Loucy (cell line): Measurements from ENCODE around the gene ABHD6.

ENCODE experiments used
- H2AFZ ChIP-seq: fragments of 200-600 bp; sonication (generic); 2 replicates; pipeline ENCODE4 v1.6.0; 2016; ENCODE audit warnings: antibody characterized with exemption, mild to moderate bottlenecking, low read length, moderate library complexity
- H3F3A ChIP-seq: fragments of 200-600 bp; 2 replicates; pipeline ENCODE4 v1.6.0; 2016; ENCODE audit warnings: antibody characterized with exemption, low read depth, mild to moderate bottlenecking
- H3K27me3 ChIP-seq: fragments of 200-600 bp; sonication (generic); 2 replicates; pipeline ENCODE4 v1.6.1; 2014; ENCODE audit warnings: low read length, mild to moderate bottlenecking; ENCODE audit not compliant: insufficient read depth, poor library complexity, severe bottlenecking
- H3K36me3 ChIP-seq: fragments of 200-600 bp; sonication (generic); 2 replicates; pipeline ENCODE4 v1.6.1; 2016; ENCODE audit warnings: low read length; ENCODE audit not compliant: insufficient read depth
- H3K4me1 ChIP-seq: fragments of 200-600 bp; sonication (generic); 2 replicates; pipeline ENCODE4 v1.5.1; 2014; ENCODE audit warnings: low read length, mild to moderate bottlenecking; ENCODE audit not compliant: insufficient read depth, poor library complexity, severe bottlenecking
- H3K4me2 ChIP-seq: fragments of 200-600 bp; sonication (generic); 2 replicates; pipeline ENCODE4 v1.6.0; 2014; ENCODE audit warnings: antibody characterized with exemption, low read length, low read depth, mild to moderate bottlenecking; ENCODE audit not compliant: poor library complexity, severe bottlenecking
- H3K4me3 ChIP-seq: fragments of 200-600 bp; sonication (generic); 2 replicates; pipeline ENCODE4 v1.5.1; 2014; ENCODE audit warnings: low read length, mild to moderate bottlenecking, mixed read lengths; ENCODE audit not compliant: poor library complexity, severe bottlenecking
- H3K79me2 ChIP-seq: fragments of 200-600 bp; sonication (generic); 2 replicates; pipeline ENCODE4 v1.6.1; 2014; ENCODE audit warnings: low read length; ENCODE audit not compliant: insufficient read depth
- H3K9ac ChIP-seq: fragments of 200-600 bp; sonication (generic); 2 replicates; pipeline ENCODE4 v1.6.0; 2014; ENCODE audit warnings: mild to moderate bottlenecking, low read depth, low read length, moderate library complexity; ENCODE audit not compliant: poor library complexity, severe bottlenecking
- H3K9me2 ChIP-seq: fragments of 200-600 bp; sonication (generic); replicated peaks from 2 replicates; pipeline ENCODE4 v1.6.1; 2016; ENCODE audit warnings: low read depth, low read length, mixed read lengths
- H3K9me3 ChIP-seq: fragments of 200-600 bp; sonication (generic); 2 replicates; pipeline ENCODE4 v1.6.1; 2014; ENCODE audit warnings: mild to moderate bottlenecking, antibody characterized with exemption, low read length, low read depth; ENCODE audit not compliant: insufficient read depth
- H4K20me1 ChIP-seq: fragments of 200-600 bp; sonication (generic); 2 replicates; pipeline ENCODE4 v1.6.0; 2014; ENCODE audit warnings: antibody characterized with exemption, low read length, mild to moderate bottlenecking; ENCODE audit not compliant: insufficient read depth, poor library complexity, severe bottlenecking
- EZH2phosphoT487 ChIP-seq: fragments of 200-600 bp; IDR thresholded peaks from 2 replicates; pipeline ENCODE4 v1.6.1; 2018; ENCODE audit warnings: antibody characterized with exemption, mild to moderate bottlenecking, moderate library complexity, borderline replicate concordance
- TF ChIP-seq, protein P1 (sequence below): fragments of 200-600 bp; sonication (generic); conservative IDR thresholded peaks from 2 replicates; pipeline ENCODE4 v1.5.1; 2014; ENCODE audit warnings: mild to moderate bottlenecking, antibody characterized with exemption, low read length

ABHD6 gene

DNA sequence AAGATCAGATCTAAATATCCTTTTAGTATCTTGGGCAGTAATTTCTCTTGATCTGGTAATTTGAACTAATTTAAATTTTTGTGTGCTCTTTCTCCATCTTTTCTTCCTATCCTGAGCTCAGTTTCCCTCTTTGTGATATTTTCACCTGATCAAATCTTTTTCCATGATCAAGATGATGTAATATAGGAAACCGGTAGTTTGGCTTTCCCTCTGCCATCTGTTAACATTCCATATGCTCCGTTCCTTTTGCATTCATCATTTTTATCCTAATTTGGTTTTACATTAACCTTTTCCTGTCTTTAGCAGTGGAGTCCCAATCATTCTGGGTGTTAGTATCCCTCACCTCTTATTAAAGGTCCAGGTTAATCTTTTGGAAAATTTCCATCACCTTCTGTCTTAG, 5.9 kb upstream of the ABHD6 start:
- no peaks in the 10 kb centered on the region for H3K36me3 ChIP-seq
- no peak overlapping the region for H3K4me2 ChIP-seq
- H3F3A ChIP-seq = no peaks in the 10 kb centered on the region
- TF ChIP-seq EZH2phosphoT487 = no peak
- TF ChIP-seq, protein P1, sequence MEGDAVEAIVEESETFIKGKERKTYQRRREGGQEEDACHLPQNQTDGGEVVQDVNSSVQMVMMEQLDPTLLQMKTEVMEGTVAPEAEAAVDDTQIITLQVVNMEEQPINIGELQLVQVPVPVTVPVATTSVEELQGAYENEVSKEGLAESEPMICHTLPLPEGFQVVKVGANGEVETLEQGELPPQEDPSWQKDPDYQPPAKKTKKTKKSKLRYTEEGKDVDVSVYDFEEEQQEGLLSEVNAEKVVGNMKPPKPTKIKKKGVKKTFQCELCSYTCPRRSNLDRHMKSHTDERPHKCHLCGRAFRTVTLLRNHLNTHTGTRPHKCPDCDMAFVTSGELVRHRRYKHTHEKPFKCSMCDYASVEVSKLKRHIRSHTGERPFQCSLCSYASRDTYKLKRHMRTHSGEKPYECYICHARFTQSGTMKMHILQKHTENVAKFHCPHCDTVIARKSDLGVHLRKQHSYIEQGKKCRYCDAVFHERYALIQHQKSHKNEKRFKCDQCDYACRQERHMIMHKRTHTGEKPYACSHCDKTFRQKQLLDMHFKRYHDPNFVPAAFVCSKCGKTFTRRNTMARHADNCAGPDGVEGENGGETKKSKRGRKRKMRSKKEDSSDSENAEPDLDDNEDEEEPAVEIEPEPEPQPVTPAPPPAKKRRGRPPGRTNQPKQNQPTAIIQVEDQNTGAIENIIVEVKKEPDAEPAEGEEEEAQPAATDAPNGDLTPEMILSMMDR = no peak
- no peak overlapping the region for H3K4me3 ChIP-seq
- no peaks in the 10 kb centered on the region for H3K9me2 ChIP-seq
- no peaks in the 10 kb centered on the region for H4K20me1 ChIP-seq
- no peak overlapping the region for H3K9ac ChIP-seq
- no peaks in the 10 kb centered on the region for H3K79me2 ChIP-seq
- H3K4me1 ChIP-seq = peaks cover 4% of the 10 kb centered on the region
- no peaks in the 10 kb centered on the region for H3K27me3 ChIP-seq
- no peaks in the 10 kb centered on the region for H3K9me3 ChIP-seq
- no peak overlapping the region for H2AFZ ChIP-seq

DNA sequence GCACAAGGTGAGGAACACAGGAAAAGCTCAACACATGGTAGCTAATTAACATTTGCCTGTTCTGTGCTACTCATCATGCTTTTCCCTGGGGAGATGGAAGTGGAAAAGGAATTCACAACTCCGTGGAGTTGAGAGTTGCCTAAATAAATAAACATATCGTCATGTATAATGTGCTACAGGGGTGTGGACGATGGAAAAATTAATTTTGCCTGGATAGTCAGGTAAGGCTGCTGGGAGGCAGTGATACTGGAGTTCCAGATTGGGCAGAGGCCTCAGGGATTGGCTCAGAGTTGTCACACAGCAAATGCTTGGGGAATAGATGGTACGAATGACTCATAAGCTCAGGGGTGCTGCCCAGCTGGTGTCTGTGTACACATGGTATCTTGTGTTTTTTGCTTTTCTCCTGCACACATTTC, 3.1 kb upstream of the ABHD6 start:
- Histone ChIP-seq H3K4me1 (peaks cover 9% of the 10 kb centered on the region), H3K9me3 (no peaks in the 10 kb centered on the region)
- TF ChIP-seq, protein P1 = no peak
- TF ChIP-seq EZH2phosphoT487 = no peak

DNA sequence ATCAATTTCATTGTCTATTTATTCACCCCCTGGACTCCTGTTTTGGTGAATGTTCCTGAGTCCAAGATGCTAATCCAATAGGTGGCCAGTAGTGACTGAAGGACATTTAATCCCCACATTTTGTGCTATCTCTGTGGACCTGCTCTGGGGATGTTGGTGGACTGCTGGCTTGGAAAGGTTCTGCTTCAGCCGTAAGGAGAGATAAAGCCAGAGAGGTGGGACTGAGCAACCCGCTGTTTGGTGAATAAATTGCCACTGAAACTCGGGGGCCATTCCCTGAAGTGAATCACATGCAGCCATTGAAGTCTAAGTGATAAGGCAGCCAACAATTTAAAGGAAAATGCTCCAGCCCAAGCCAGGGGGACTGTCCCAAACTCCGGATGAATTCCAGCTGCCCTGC, 1.6 kb upstream of the ABHD6 start:
- no peaks in the 10 kb centered on the region for H3K9me3 ChIP-seq
- no peak overlapping the region for H3K4me2 ChIP-seq
- no peaks in the 10 kb centered on the region for H4K20me1 ChIP-seq
- no peaks in the 10 kb centered on the region for H3K79me2 ChIP-seq
- H3K36me3 ChIP-seq = no peaks in the 10 kb centered on the region
- no peak overlapping the region for H2AFZ ChIP-seq
- H3K4me3 ChIP-seq = no peak overlapping the region
- H3K4me1 ChIP-seq = peaks cover 9% of the 10 kb centered on the region
- H3F3A ChIP-seq = no peaks in the 10 kb centered on the region
- no peaks in the 10 kb centered on the region for H3K9me2 ChIP-seq
- TF ChIP-seq, protein P1 = no peak
- TF ChIP-seq EZH2phosphoT487 = no peak
- no peaks in the 10 kb centered on the region for H3K27me3 ChIP-seq
- no peak overlapping the region for H3K9ac ChIP-seq

More for the DNA sequence above, 3.1 kb upstream of the ABHD6 start:
- H3K27me3 ChIP-seq = no peaks in the 10 kb centered on the region
- H3K9ac ChIP-seq = no peak overlapping the region
- H4K20me1 ChIP-seq = no peaks in the 10 kb centered on the region
- no peak overlapping the region for H3K4me3 ChIP-seq
- no peak overlapping the region for H2AFZ ChIP-seq
- H3K4me2 ChIP-seq = no peak overlapping the region
- H3K9me2 ChIP-seq = no peaks in the 10 kb centered on the region
- no peaks in the 10 kb centered on the region for H3K36me3 ChIP-seq
- no peaks in the 10 kb centered on the region for H3F3A ChIP-seq
- no peaks in the 10 kb centered on the region for H3K79me2 ChIP-seq
